HFF-Myc (cell line): ENCODE data around the gene MIB2.

ENCODE experiments used
- DNase-seq: peaks from one replicate; pipeline ENCODE4 v3.0.0-alpha.2; 2011; ENCODE audit warnings: low read depth; ENCODE audit errors: extremely low read depth
- H3K4me3 ChIP-seq: replicated peaks from 2 replicates; pipeline ENCODE4 v1.5.1; 2011; ENCODE audit warnings: low read depth, mild to moderate bottlenecking, control low read depth, low read length
- TF ChIP-seq, protein P1 (sequence below): IDR thresholded peaks from 2 replicates; pipeline ENCODE4 v1.5.1; 2012; ENCODE audit warnings: mild to moderate bottlenecking, low read depth, low read length, control low read depth; ENCODE audit errors: missing control alignments

MIB2 gene

DNA sequence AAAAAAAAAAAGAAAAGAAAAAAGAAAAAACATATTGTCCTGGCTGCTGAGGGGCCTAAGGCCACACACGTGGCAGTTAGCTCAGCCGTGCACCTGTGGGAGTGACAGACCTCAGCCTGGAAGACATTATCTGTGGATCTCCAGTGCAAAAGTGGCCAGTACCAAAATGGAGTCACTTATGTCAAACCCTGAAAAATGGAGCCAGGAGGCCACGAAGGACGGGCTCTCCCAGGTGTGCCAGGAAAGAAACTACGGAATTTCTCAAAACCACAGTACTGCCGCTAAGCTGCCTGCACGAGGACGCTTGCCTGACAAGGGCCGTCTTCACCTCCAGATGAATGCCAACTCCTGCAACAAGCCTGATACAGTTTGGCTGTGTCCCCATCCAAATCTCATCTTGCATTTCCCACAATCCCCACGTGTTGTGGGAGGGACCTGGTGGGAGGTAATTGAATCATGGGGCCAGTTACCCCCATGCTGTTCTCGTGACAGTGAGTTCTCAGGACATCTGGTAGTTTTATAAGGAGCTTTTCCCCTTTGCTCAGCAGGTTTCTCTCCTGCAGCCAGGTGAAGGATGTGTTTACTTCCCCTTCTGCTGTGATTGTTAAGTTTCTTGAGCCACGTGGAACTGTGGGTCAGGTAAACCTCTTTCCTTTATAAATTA lies 5.3 kb upstream of the MIB2 start:
- no peak overlapping the region for H3K4me3 ChIP-seq
- TF ChIP-seq, protein P1, sequence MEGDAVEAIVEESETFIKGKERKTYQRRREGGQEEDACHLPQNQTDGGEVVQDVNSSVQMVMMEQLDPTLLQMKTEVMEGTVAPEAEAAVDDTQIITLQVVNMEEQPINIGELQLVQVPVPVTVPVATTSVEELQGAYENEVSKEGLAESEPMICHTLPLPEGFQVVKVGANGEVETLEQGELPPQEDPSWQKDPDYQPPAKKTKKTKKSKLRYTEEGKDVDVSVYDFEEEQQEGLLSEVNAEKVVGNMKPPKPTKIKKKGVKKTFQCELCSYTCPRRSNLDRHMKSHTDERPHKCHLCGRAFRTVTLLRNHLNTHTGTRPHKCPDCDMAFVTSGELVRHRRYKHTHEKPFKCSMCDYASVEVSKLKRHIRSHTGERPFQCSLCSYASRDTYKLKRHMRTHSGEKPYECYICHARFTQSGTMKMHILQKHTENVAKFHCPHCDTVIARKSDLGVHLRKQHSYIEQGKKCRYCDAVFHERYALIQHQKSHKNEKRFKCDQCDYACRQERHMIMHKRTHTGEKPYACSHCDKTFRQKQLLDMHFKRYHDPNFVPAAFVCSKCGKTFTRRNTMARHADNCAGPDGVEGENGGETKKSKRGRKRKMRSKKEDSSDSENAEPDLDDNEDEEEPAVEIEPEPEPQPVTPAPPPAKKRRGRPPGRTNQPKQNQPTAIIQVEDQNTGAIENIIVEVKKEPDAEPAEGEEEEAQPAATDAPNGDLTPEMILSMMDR = no peak
- DNase-seq = no peak

DNA sequence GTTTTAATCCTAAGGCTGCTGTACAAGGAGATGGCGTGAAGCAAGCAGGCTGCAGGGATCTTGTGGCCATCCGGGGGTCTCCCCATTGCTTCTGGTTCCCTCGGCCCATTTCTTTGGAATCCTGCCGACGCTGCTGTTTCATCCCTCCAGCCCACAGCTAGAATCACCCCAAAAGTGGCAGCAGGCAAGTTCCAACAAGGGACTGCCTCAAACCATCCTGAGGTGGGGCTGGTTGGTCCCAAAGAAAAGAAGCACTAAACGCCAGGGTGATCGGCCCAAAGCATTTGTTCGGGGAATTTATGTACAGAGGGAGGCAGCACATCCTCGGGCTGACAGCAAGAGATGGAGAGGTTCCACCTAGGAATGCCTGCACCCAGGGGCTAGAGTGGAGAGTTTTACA lies 4.5 kb upstream of the MIB2 start:
- TF ChIP-seq, protein P1 = no peak
- no peak for DNase-seq
- H3K4me3 ChIP-seq = no peak overlapping the region

DNA sequence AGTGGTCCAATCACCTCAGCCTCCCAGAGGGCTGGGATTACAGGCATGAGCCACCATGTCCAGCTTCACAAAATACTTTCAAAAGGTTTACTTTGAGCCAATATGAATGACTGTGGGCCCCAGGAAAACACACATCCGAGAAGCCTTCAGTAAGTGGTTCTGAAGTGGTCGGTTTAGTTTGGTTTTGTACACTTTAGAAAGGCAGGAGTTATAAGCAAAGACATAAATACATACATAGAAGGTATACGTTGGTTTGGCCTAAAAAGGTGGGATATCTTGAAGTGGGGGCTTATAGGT lies 3.2 kb upstream of the MIB2 start:
- no peak overlapping the region for H3K4me3 ChIP-seq
- TF ChIP-seq, protein P1 = no peak

DNA sequence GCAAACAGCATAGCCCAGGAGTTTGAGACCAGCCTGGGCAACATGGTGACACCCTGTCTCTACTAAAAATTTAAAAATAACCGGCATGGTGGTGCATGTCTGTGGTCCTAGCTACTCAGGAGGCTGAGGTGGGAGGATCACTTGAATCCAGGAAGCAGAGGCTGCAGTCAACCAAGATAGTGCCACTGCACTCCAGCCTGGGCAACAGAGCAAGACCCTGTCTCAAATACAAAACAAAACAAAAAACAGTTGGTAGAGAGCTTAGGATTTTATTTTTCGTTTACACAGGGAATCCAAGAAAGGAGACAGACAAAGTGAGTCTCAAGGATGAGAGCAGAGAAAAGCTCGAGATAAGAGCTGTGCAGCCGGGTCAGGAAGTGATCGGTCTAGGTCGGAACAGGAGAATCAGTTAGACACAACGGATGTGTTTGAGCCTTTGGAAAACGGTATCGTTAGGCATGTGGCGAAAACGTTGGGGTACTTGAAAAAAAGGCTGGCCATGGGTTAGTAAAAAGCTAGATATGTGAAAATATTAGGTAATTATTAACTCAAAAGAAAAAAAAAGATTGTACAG lies 1.7 kb upstream of the MIB2 start:
- peak overlapping the region; percentile 77 for H3K4me3 ChIP-seq
- TF ChIP-seq, protein P1 = no peak
- DNase-seq = no peak

More for the DNA sequence above, 3.2 kb upstream of the MIB2 start:
- no peak for DNase-seq

DNA sequence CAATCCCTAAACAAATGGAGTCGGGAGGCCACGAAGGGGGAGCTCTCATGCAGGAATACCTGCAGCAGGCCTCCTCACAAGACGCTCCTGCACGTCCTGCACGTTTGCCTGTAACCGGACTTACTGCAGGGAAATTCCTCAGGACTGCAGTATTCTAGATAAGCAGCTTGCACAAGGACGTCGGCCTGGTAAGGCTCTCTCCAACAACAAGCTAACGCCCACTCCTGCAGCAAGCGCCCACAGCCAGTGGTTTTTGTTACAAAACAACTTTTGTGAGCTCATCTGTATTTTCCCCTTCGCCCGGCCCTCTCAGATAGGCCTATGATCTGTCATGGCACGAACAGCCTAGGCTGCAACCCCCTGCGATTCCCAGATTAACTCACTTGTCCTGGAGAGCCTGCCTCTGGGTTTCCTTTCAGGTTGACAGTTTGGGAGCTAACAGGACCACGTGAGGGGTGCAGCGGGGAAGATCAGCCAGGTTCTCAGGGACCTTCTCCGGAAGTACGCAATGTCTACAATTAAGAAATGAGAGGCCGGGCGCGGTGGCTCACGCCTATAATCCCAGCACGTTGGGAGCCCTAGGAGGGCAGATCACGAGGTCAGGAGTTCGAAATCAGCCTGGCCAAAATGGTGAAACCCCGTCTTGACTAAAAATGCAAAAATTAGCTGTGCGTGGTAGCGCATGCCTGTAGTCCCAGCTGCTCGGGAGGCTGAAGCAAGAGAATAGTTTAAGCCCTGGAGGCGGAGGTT lies 921 bp upstream of the MIB2 start:
- H3K4me3 ChIP-seq = peak overlapping the region; percentile 77
- DNase-seq = no peak
- TF ChIP-seq, protein P1 = no peak

DNA sequence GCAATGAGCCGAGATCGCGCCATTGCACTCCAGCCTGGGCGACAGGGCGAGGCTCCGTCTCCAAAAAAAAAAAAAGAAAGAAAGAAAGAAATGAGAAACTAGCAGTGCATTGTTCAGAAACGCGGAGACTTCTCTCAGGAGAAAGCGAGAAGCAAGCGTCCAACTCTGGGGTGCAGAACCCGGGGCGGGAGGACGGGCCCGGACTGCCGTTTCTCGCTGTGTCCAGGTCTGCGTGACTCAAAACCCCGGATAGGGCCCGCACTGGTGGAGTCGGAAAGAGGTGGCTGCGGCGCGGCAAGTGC lies 395 bp upstream of the MIB2 start:
- peak overlapping the region; percentile 77 for H3K4me3 ChIP-seq
- DNase-seq = no peak
- TF ChIP-seq, protein P1 = no peak
